Measurements from ENCODE around the gene ANKDD1B.

ANKDD1B gene

GRCh38 chr5:75659791-75660450 is 48.7 kb downstream of the ANKDD1B start:
- no peak for DNase-seq (ENCODE audit: low read depth in 2 of 3, low spot score in 1 of 3)

DNA sequence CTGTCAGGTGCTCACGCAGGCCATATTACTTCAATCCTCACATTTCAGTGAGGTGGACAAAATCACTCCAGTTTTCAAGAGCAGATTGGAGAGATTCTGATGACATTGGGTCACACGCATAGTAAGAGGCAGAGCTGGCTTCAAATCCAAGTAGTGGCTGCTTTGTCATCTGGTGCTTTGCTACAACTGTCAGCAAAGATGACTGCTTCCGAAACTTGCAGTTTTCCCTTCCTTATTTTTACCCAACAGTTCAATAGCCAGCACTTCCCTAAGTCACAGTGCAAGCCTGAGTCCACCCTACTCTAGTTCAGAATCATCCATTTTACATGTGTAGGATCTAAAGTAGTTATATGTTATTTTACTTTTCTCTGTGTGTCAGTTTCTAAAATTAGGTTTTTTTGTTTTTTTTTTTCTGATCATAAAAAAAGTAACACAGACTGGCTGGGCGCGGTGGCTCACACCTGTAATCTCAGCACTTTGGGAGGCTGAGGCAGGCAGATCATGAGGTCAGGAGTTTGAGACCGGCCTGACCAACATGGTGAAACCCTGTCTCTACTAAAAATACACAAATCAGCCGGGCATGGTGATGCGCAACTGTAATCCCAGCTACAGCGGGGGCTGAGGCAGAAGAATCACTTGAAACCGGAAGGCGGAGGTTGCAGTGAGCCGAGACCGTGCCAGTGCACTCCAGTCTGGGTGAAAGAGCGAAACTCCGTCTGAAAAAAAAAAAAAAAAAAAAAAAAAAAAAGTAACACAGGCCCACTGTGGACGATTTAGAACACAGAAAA is 49.6 kb downstream of the ANKDD1B start:
- no peak for DNase-seq (ENCODE audit: low read depth in 2 of 3, low spot score in 1 of 3)

- DNase-seq (ENCODE audit: low read depth in 2 of 3, low spot score in 1 of 3) = no peak
Measured at GRCh38 chr5:75662061-75662460, 50.8 kb downstream of the ANKDD1B start.

- no peak for DNase-seq (ENCODE audit: low read depth in 2 of 3, low spot score in 1 of 3)
Measured at GRCh38 chr5:75663579-75664284, 52.5 kb downstream of the ANKDD1B start.

DNA sequence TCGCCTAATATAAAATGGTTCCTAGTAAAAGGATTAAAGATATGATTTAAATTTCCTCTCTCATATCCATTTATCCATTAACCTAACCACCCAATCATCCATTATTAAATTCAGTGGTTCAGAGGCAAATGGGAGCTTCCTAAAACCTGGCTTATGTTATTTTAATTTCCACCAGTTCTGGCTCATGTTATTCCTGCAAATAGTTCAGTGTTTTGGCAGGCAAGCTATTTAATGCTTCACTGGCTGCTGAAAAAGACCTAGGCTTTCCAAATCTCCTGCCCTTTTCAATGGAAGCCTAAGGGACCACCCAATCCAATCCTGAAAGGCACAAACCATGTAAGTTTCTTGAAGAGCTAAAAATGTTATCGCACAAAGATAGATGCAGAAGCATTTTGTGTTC is 53.7 kb downstream of the ANKDD1B start:
- DNase-seq (ENCODE audit: low read depth in 2 of 3, low spot score in 1 of 3) = no peak

DNA sequence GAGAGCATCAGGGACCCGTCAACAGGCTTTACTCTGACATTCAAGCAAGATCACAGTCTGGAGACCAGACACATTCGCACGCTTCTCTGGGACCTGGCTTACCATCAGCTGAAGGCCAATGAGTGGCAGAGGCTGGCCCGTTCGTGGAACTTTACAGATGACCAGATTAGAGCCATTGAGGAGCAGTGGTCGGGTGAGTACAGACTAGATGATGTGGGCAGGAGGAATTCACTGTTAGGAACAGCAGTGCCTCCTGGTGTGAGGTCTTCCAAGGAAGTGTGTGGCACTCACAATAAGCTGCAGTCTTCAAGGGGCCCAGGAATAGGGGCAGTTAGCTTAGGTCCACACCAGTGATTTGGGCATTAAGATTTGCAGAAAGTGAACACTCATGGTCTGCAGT is 55.5 kb downstream of the ANKDD1B start:
- no peak for DNase-seq (ENCODE audit: low read depth in 2 of 3, low spot score in 1 of 3)

DNA sequence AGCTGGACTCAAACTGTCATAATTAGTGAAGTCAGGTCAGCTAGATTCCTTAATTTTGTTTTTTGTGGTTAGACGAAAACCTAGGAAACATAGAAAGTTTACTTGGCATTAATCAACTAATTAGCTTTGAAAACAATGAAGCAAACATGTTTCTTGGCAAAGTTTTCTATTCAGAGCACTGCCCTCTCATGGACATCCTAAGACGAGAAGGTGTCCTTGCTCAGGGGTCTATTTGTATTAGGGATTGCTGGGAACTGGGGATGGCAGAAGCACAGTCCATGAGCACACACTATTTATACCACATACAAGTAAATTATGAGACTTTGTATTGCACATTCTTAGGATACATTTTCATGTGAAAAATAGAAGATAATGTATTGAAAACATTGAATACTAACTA is 56.3 kb downstream of the ANKDD1B start:
- no peak for DNase-seq (ENCODE audit: low read depth in 2 of 3, low spot score in 1 of 3)

DNA sequence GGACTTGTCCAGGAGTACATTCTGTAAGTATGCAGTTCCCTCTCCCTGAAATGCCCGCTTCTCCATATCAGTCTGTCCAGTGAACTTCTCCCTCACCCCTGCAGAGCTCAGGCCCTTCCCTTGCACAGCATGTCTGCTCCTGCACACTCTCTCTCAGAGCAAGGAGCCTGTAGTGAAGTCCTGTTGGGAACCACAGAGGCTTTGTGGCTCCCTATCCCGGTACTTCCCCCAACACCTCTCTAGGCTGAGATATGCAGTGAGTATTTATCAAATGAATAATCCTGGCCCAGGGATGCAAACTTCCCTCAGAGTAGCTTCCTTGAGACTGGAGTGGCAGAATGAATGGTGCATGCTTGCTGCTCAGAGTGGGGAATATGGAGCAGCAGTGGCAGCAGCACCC is 57.2 kb downstream of the ANKDD1B start:
- no peak for DNase-seq (ENCODE audit: low read depth in 2 of 3, low spot score in 1 of 3)

GRCh38 chr5:75668977-75669689 is 57.9 kb downstream of the ANKDD1B start:
- DNase-seq (ENCODE audit: low read depth in 2 of 3, low spot score in 1 of 3) = peak; percentile 55 to 69 (median 58)

DNA sequence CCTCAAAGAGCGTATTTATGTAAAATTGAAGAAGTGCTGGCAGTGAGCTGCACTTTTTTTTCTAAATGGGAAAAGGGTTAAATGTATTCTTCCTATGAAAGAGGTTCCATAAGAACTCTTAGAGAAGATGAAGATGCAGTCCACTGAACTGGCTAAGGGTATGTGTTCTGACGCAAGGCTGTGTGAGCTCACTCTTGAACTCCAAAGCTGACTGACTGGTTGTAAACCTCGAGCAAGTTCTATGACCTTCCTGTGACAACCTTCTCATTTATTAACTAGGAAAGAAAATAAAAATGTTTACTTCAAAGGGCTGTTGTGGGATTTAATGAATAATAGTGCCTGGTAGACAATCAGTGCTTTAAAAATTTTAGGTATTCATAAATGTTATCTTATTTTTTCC is 59.3 kb downstream of the ANKDD1B start:
- no peak for DNase-seq (ENCODE audit: low read depth in 2 of 3, low spot score in 1 of 3)

GRCh38 chr5:75671506-75671905 is 60.3 kb downstream of the ANKDD1B start:
- DNase-seq (ENCODE audit: low read depth in 2 of 3, low spot score in 1 of 3) = no peak

DNA sequence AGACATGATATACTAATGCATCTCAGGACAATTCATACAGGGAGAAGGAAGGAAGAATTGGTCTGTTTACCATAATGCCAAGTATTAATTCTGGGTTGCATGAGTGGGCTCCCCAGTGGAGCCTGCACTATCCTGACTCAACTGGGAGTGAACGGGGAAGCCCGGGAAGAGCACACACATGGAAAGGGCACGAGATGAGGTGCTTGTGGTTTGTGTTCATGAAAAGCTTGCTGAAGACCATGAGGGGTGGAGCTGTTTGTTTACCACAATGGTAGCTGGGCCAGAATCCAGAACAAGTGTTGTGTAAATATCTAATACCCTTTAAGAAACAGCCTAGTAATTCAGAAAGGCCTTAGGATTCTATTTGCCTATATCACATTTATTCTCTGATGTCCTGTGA is 61.4 kb downstream of the ANKDD1B start:
- no peak for DNase-seq (ENCODE audit: low read depth in 2 of 3, low spot score in 1 of 3)

DNA sequence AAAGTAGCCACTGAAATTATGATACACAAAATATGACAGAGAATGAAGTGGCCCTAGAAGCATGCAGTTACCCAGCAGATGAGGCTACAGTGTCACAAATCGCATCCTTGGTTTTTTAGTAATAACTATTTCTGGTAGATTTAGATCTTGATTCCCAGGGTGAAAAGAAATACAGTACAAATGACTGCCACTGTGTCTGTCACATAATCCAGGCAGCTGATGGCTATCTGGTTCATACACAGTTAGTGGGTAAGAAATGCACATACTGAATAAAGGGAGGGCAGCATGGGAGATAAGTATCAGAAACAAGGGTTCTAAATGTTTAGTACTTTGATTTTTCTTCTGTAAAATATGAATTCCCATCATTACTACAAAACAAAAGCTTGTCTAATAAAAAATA is 64.5 kb downstream of the ANKDD1B start:
- DNase-seq (ENCODE audit: low read depth in 2 of 3, low spot score in 1 of 3) = no peak

- DNase-seq (ENCODE audit: low read depth in 2 of 3, low spot score in 1 of 3) = no peak
Measured at GRCh38 chr5:75677607-75678006, 66.4 kb downstream of the ANKDD1B start.

DNA sequence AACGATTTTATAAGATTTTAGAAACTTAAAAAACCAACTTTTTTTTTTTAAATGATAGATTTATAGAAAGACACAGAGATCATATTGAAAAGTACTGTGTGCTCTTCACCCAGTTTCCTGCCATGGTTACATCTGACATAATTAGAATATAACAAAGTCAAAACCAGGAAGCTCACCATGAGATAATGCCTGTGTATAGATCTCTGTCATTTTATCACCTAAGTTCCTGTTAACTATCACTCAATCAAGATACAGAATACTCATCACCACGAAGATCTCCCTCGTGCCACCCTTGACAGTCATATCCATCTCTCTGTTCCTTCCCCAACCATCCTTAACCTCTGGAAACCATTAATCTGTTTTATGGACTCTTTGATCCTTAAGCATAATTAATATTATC is 66.9 kb downstream of the ANKDD1B start:
- no peak for DNase-seq (ENCODE audit: low read depth in 2 of 3, low spot score in 1 of 3)

DNA sequence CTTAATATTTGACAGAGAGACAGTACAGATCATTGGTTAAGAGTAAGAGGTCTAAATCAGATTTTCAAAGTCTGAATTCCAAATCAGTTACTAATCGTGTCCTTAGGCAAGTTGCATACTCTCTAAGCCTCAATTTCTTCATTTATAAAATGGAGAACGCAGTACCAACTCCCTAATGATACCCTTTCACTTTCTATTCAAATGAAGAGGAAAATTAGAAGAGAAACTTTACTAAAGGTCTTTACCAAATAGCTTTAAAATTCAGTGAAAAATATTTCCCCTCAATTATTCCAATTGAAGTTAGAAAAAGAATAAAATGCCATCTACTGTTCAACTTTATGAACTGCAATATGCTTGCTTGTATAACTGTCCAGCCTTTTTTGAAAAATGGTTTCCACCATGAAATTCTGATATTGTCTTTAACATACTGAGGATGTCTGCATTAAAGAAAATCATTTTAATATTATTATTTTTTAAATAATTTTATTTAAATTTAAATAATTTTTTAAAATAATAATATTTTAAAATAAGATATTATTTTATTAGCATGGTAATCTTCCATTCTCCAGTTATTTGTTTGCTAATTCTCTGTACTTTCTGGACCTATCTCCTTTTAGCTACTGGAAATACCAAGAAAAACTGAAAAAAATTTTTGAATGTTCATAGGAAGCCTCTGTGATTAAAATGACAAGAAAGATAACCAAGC is 70.0 kb downstream of the ANKDD1B start:
- DNase-seq (ENCODE audit: low read depth in 2 of 3, low spot score in 1 of 3) = no peak

- no peak for DNase-seq (ENCODE audit: low read depth in 2 of 3, low spot score in 1 of 3)
Measured at GRCh38 chr5:75685141-75685540, 73.9 kb downstream of the ANKDD1B start.

GRCh38 chr5:75686480-75686879 is 75.2 kb downstream of the ANKDD1B start:
- DNase-seq (ENCODE audit: low read depth in 2 of 3, low spot score in 1 of 3) = no peak

DNA sequence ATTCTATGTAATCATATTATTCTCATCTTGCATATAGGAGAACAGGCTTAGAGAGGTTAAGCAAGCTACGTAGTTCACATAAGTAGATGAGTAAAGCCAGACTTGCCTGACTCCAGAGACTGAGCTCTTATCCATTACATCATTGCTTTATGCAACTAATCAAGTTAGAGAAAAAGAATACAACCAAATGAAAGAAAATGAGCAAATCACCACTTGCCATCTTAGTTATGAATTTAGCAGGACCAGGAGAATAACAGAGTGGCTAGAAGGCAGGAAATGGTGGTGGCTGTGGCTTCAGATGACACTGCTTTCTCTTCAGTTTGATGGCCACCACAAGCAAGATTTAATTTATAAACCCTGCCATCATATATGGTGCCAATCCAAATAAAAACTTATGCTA is 79.4 kb downstream of the ANKDD1B start:
- no peak for DNase-seq (ENCODE audit: low read depth in 2 of 3, low spot score in 1 of 3)

DNA sequence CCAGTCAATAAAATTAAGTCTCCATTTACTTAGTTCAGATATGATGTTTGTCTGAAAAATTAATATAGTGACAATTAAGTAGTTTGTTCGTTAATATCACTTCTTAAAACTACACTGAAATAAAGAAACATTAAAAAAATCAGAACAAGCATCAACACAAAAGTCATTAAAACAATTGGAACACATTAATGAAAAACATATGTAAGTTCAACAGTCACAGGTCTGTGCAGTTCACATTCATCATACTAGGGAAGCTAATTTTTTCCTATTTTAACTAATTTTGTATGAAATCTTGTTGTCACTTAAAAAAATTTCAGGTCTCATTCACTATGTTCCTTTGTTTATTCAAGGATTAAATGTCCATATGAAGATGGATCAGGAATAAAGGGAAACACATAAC is 83.5 kb downstream of the ANKDD1B start:
- no peak for DNase-seq (ENCODE audit: low read depth in 2 of 3, low spot score in 1 of 3)

All from stimulated activated CD4-positive, alpha-beta T cell treated with anti-CD3 and anti-CD28 coated beads, Interleukin-12 subunit alpha, Interleukin-12 subunit beta, amount 100 ng/mL, for 48 hours (primary cell).